ENCODE data around the gene CFAP45. TPM values are rescaled to one million over a fixed set of nuclear protein-coding genes. Genes with fewer than 3 reads are reported as not detected.

The CFAP45 gene
- polyA plus RNA-seq, 2 of the 4 experiments (the other 2 are of a cell fraction) = 0.67 to 0.89 TPM

DNA sequence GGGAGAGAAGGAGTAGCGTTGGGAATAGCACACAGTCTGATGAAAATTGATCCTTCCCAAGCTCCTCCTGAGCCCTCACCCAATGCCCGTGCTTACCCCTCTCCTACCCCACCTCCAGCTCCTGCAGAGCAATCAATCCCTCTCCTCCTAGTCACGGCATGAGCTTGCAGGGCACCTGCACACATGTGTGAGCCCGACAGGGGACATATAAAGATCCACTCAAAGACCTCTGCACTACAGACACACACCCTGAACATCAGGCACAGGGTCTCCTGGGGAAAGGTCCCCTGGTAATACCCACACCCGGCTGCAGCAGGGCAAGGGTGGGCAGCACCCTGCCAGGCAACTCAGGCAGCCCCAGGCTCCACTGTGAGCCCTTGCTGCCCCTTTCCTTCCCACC, 37.9 kb downstream of the CFAP45 start (continued):
- TF ChIP-seq, protein P1, sequence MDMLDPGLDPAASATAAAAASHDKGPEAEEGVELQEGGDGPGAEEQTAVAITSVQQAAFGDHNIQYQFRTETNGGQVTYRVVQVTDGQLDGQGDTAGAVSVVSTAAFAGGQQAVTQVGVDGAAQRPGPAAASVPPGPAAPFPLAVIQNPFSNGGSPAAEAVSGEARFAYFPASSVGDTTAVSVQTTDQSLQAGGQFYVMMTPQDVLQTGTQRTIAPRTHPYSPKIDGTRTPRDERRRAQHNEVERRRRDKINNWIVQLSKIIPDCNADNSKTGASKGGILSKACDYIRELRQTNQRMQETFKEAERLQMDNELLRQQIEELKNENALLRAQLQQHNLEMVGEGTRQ (IDR thresholded peaks at IDR 0.05) = no peak
- TF ChIP-seq, protein P2, sequence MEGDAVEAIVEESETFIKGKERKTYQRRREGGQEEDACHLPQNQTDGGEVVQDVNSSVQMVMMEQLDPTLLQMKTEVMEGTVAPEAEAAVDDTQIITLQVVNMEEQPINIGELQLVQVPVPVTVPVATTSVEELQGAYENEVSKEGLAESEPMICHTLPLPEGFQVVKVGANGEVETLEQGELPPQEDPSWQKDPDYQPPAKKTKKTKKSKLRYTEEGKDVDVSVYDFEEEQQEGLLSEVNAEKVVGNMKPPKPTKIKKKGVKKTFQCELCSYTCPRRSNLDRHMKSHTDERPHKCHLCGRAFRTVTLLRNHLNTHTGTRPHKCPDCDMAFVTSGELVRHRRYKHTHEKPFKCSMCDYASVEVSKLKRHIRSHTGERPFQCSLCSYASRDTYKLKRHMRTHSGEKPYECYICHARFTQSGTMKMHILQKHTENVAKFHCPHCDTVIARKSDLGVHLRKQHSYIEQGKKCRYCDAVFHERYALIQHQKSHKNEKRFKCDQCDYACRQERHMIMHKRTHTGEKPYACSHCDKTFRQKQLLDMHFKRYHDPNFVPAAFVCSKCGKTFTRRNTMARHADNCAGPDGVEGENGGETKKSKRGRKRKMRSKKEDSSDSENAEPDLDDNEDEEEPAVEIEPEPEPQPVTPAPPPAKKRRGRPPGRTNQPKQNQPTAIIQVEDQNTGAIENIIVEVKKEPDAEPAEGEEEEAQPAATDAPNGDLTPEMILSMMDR (IDR thresholded peaks at IDR 0.05) = no peak
- TF ChIP-seq NPAS2 (CRISPR knock-in tag; IDR thresholded peaks at IDR 0.05; ENCODE audit: borderline replicate concordance) (no peak), CEBPB (IDR thresholded peaks at IDR 0.05) (no peak), CHD2 (IDR thresholded peaks at IDR 0.05; ENCODE audit: low read length, partially characterized antibody) (no peak), EHMT2 (IDR thresholded peaks at IDR 0.05; ENCODE audit: low read depth) (no peak), TFCP2L1 (CRISPR knock-in tag; IDR thresholded peaks at IDR 0.05) (no peak), ZFP36 (IDR thresholded peaks at IDR 0.05; ENCODE audit: borderline replicate concordance, partially characterized antibody) (no peak), GATA3 (IDR thresholded peaks at IDR 0.05; ENCODE audit: borderline replicate concordance) (no peak)

DNA sequence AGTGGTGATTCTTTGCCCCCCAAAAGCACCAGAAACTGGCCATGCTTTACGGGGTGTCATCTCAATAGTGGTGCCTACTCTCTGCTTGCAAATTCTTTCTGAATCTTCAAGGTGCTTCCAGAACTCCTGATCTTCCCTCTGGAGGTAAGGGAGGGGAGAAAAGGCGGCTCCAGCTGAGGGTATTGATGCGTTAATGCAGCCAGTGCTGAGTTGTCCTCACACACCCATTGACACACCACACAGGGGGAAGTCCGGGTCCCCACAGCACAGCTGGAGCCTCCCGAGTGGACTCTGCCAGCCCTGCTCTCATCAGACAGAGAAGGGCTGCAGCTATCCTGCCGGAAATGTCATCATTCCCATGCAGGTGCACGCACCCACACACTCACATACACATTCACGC, 38.7 kb downstream of the CFAP45 start:
- ChIA-PET POLR2A (no interaction called here), CTCF (interaction anchor here (1.5 to 2.0 kb wide), 2 partner anchors 19 to 30 kb away, joined by 5 to 7 read pairs; no protein-coding TSS in a partner anchor)
- TF ChIP-seq, protein P3, sequence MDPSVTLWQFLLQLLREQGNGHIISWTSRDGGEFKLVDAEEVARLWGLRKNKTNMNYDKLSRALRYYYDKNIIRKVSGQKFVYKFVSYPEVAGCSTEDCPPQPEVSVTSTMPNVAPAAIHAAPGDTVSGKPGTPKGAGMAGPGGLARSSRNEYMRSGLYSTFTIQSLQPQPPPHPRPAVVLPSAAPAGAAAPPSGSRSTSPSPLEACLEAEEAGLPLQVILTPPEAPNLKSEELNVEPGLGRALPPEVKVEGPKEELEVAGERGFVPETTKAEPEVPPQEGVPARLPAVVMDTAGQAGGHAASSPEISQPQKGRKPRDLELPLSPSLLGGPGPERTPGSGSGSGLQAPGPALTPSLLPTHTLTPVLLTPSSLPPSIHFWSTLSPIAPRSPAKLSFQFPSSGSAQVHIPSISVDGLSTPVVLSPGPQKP (IDR thresholded peaks at IDR 0.05; ENCODE audit: low read depth, low read length) = no peak
- ATAC-seq = no peak
- no peak for DNase-seq (ENCODE audit: low read depth in 1 of 2, low spot score in 1 of 2)
- Histone ChIP-seq H3K4me1 (peaks cover 3% of the 10 kb centered on the region; the same call in 1 of the 3 replicates), H3K4me2 (no peak overlapping the region), H3K9me3 (no peaks in the 10 kb centered on the region), H3K4me3 (no peak overlapping the region), H3K27ac (no peak overlapping the region)
- 70% methylated on average over 8 of the region's 8 CpGs for WGBS (ENCODE audit: missing lambda C conversion rate)
- FAIRE-seq = no peak

DNA sequence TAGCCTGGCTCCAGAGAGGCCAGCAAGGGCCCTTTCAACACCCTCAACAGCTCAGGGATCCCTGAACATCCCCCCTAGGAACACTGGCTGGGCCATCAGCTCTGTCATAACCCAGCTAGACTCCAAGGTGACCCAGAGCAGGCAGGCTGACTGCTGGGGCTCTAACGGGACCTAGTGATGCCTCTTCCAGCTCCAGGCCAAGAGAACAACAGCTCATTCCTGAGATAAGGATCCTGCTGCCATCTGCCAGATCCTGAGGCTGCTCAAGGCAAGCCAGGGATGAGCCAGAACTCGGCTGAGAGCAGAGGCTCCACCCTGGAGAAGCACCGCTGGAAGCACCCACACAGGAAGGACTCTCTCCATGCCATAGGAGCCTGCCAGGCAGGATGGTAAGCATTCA, 39.5 kb downstream of the CFAP45 start:
- POLR2A ChIA-PET = no interaction called here
- Histone ChIP-seq H3K27ac (no peak overlapping the region), H3K4me3 (no peak overlapping the region), H3K4me1 (peaks cover 4% of the 10 kb centered on the region; the same call in 1 of the 3 replicates), H3K4me2 (no peak overlapping the region), H3K9me3 (no peaks in the 10 kb centered on the region)
- WGBS (ENCODE audit: missing lambda C conversion rate) = 48% methylated on average over 3 of the region's 3 CpGs
- CTCF ChIA-PET = interaction anchor here (1.5 to 12.1 kb wide), 2 partner anchors 20 to 32 kb away, joined by 5 to 126 read pairs; no protein-coding TSS in a partner anchor
- no peak for FAIRE-seq
- no peak; a peak in 1 of 6 replicates for ATAC-seq
- DNase-seq (ENCODE audit: low read depth in 1 of 2, low spot score in 1 of 2) = no peak
- TF ChIP-seq HOXB5 (CRISPR knock-in tag; IDR thresholded peaks at IDR 0.05) (no peak), POLR2A (IDR thresholded peaks at IDR 0.05; ENCODE audit: low read length) (no peak), HOXB13 (CRISPR knock-in tag; IDR thresholded peaks at IDR 0.05; ENCODE audit: low read depth) (no peak), RAD21 (conservative IDR thresholded peaks at IDR 0.05 in 1 of 2, IDR thresholded peaks at IDR 0.05 in 1 of 2) (no peak), RNF2 (IDR thresholded peaks at IDR 0.05; ENCODE audit: borderline replicate concordance, low read depth) (no peak), SREBF2 (IDR thresholded peaks at IDR 0.05) (no peak), NR3C1 (IDR thresholded peaks at IDR 0.05) (no peak), TFCP2L1 (CRISPR knock-in tag; IDR thresholded peaks at IDR 0.05) (no peak), EHMT2 (IDR thresholded peaks at IDR 0.05; ENCODE audit: low read depth) (no peak), SMC3 (IDR thresholded peaks at IDR 0.05) (no peak), JUNB (IDR thresholded peaks at IDR 0.05) (no peak)
- TF ChIP-seq, protein P4, sequence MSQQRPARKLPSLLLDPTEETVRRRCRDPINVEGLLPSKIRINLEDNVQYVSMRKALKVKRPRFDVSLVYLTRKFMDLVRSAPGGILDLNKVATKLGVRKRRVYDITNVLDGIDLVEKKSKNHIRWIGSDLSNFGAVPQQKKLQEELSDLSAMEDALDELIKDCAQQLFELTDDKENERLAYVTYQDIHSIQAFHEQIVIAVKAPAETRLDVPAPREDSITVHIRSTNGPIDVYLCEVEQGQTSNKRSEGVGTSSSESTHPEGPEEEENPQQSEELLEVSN (IDR thresholded peaks at IDR 0.05; ENCODE audit: borderline replicate concordance, low read depth) = no peak
- TF ChIP-seq, protein P5, sequence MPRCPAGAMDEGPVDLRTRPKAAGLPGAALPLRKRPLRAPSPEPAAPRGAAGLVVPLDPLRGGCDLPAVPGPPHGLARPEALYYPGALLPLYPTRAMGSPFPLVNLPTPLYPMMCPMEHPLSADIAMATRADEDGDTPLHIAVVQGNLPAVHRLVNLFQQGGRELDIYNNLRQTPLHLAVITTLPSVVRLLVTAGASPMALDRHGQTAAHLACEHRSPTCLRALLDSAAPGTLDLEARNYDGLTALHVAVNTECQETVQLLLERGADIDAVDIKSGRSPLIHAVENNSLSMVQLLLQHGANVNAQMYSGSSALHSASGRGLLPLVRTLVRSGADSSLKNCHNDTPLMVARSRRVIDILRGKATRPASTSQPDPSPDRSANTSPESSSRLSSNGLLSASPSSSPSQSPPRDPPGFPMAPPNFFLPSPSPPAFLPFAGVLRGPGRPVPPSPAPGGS (IDR thresholded peaks at IDR 0.05) = no peak
